HEK293T (cell line): ENCODE data around the gene PAQR7.
A peak's percentile ranks its signal among the peaks of the same experiment; 100 is the strongest.
"Not testable (repeated sequence)": the region's sequence is repeated elsewhere in the genome, so short reads cannot be mapped to it uniquely, and the experiment has no call there.

ENCODE experiments used
- CTCF ChIA-PET: fragments of 350-600 bp; formaldehyde crosslinking; extraction: SDS; loops from one replicate; lab custom pipeline; 2021; ENCODE audit warnings: antibody characterized with exemption, inconsistent platforms; lab: Yijun Ruan, JAX
- POLR2A ChIA-PET: fragments of 350-600 bp; formaldehyde crosslinking; extraction: SDS; loops from one replicate; lab custom pipeline; 2020; ENCODE audit warnings: antibody characterized with exemption, inconsistent platforms; lab: Yijun Ruan, JAX
- DNase-seq: peaks from one replicate; pipeline ENCODE4 v3.0.0; 2012; ENCODE audit warnings: mixed read lengths; ENCODE audit errors: extremely low spot score
- ARNT ChIP-seq: fragments of 450-650 bp; IDR thresholded peaks from 2 replicates; pipeline ENCODE4 v1.6.1; 2017; ENCODE audit warnings: mild to moderate bottlenecking
- BHLHE40 ChIP-seq: fragments of 450-650 bp; IDR thresholded peaks from 2 replicates; pipeline ENCODE4 v1.6.1; 2016; ENCODE audit warnings: mild to moderate bottlenecking, moderate library complexity, borderline replicate concordance
- CTBP1 ChIP-seq: fragments of 450-650 bp; IDR thresholded peaks from 2 replicates; pipeline ENCODE4 v1.6.1; 2016; ENCODE audit warnings: borderline replicate concordance
- ELF4 ChIP-seq: fragments of 450-650 bp; IDR thresholded peaks from 2 replicates; pipeline ENCODE4 v1.6.1; 2017; ENCODE audit warnings: antibody characterized with exemption
- FOXA1 ChIP-seq: fragments of 450-650 bp; IDR thresholded peaks from 2 replicates; pipeline ENCODE4 v1.6.1; 2016; ENCODE audit warnings: mild to moderate bottlenecking
- FOXK2 ChIP-seq: fragments of 450-650 bp; IDR thresholded peaks from 2 replicates; pipeline ENCODE4 v1.6.1; 2016; ENCODE audit warnings: mild to moderate bottlenecking
- FOXM1 ChIP-seq: fragments of 450-650 bp; IDR thresholded peaks from 2 replicates; pipeline ENCODE4 v1.6.1; 2017; ENCODE audit warnings: mild to moderate bottlenecking, borderline replicate concordance
- HDGF ChIP-seq: fragments of 450-650 bp; IDR thresholded peaks from 2 replicates; pipeline ENCODE4 v1.6.1; 2017; ENCODE audit warnings: antibody characterized with exemption, borderline replicate concordance
- L3MBTL2 ChIP-seq: fragments of 450-650 bp; conservative IDR thresholded peaks from 2 replicates; pipeline ENCODE4 v1.6.1; 2016; ENCODE audit warnings: mild to moderate bottlenecking
- LEF1 ChIP-seq: fragments of 450-650 bp; IDR thresholded peaks from 2 replicates; pipeline ENCODE4 v1.6.1; 2017; ENCODE audit warnings: mild to moderate bottlenecking, borderline replicate concordance
- NFRKB ChIP-seq: fragments of 450-650 bp; IDR thresholded peaks from 2 replicates; pipeline ENCODE4 v1.6.1; 2016; ENCODE audit warnings: mild to moderate bottlenecking, moderate library complexity
- PKNOX1 ChIP-seq: fragments of 450-650 bp; IDR thresholded peaks from 2 replicates; pipeline ENCODE4 v1.6.1; 2016
- SP1 ChIP-seq: fragments of 450-650 bp; IDR thresholded peaks from 2 replicates; pipeline ENCODE4 v1.6.1; 2017
- SUZ12 ChIP-seq: fragments of 450-650 bp; IDR thresholded peaks from 2 replicates; pipeline ENCODE4 v1.6.1; 2016; ENCODE audit warnings: mild to moderate bottlenecking
- TARDBP ChIP-seq: fragments of 450-650 bp; IDR thresholded peaks from 2 replicates; pipeline ENCODE4 v1.6.1; 2016
- ZNF384 ChIP-seq: fragments of 450-650 bp; IDR thresholded peaks from 2 replicates; pipeline ENCODE4 v1.6.1; 2016

Gene PAQR7

DNA sequence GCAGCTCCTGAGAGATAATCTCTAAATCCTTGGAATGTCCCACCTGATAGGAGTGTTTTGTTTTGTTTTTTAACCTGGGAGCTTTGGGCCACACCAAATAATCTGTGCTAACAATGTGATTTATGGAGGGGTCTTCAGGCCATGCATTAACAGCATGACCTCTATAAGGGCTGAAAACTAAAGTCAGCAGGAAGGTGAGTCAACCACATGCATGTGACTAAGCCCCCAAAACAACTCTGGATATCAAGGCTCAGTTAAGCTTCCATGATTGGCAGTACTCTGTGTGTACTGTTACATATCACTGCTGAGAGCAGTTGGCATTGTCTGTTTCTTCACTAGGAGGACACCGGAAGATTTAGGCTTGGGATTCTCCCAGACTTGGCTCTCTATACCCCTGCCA is 27.0 kb downstream of the PAQR7 start:
- DNase-seq: no peak
- TF ChIP-seq PKNOX1 (peak; percentile 8; the same call in 1 of the 2 replicates), ARNT (no peak)
- CTCF ChIA-PET: interaction anchor here (0.6 to 0.7 kb wide), 3 partner anchors 40 to 1537 kb away, joined by 4 to 10 read pairs (median 4); no protein-coding TSS in a partner anchor
- POLR2A ChIA-PET: interaction anchor here (2.0 kb wide), 1 partner anchor 10 kb away, joined by 5 read pairs; no protein-coding TSS in a partner anchor

GRCh38 chr1:25847929-25848328 is 27.6 kb downstream of the PAQR7 start:
- TF ChIP-seq NFRKB: no peak
- TF ChIP-seq FOXM1: no peak
- TF ChIP-seq SP1: no peak
- no peak for TF ChIP-seq ARNT
- no peak for TF ChIP-seq ELF4
- TF ChIP-seq HDGF: no peak
- TF ChIP-seq FOXK2: no peak
- no peak for TF ChIP-seq L3MBTL2
- no peak for TF ChIP-seq PKNOX1
- TF ChIP-seq BHLHE40: no peak
- no peak for TF ChIP-seq TARDBP
- TF ChIP-seq ZNF384: no peak
- POLR2A ChIA-PET: interaction anchor here (2.0 kb wide), 1 partner anchor 10 kb away, joined by 5 read pairs; no protein-coding TSS in a partner anchor
- no peak for DNase-seq
- CTCF ChIA-PET: interaction anchor here (0.7 kb wide), 1 partner anchor 363 kb away, joined by 10 read pairs; no protein-coding TSS in a partner anchor

- ChIA-PET POLR2A (interaction anchor here (0.7 kb wide), 1 partner anchor 17 kb away, joined by 4 read pairs; no protein-coding TSS in a partner anchor), CTCF (interaction anchor here (0.6 to 1.0 kb wide), 3 partner anchors 49 to 164 kb away, joined by 3 to 5 read pairs (median 4); no protein-coding TSS in a partner anchor)
- TF ChIP-seq CTBP1 (no peak), ARNT (no peak), L3MBTL2 (no peak), TARDBP (no peak), ZNF384 (no peak), HDGF (no peak)
- DNase-seq: no peak
Observed at GRCh38 chr1:25845664-25846063, 29.8 kb downstream of the PAQR7 start.

DNA sequence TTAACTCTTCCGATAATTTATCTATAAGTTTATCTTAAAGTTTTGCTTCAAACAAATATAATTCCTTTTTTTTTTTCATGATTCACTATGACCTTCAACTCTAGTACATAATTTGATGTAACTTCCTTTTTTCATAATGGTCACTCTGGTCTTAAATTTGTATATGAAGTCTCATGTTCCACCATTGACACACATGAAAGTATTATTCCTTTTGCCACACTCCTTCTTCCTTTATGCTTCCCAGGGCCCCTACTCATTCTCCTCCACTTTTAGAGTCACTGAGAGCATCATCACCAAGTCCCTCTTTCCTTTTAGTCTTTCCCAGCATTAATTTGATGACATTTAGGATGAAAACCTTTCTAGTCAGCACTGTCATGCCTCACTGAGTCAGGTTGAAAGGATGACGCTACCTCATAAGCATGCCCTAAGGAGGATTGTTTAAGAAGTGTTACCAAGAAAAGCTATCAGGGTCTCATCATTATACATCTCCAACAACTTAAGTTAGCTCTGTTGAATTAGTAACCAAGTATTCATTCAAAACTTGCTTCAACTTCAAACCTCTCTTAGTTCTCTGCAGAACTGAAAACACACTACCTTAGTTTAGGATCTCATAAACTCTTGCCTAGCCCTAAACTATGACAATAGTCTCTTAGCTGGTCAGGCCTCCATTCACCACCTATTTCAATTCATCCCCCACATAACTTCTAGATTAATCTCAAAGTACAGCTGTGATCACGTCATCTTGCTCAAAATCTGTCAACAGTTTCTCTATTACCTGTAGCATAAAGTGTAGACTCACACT is 30.8 kb downstream of the PAQR7 start:
- ChIA-PET CTCF (interaction anchor here (0.6 to 1.0 kb wide), 4 partner anchors 50 to 1419 kb away, joined by 3 to 5 read pairs (median 4); no protein-coding TSS in a partner anchor), POLR2A (interaction anchor here (0.7 kb wide), 1 partner anchor 16 kb away, joined by 4 read pairs; no protein-coding TSS in a partner anchor)
- no peak for DNase-seq
- TF ChIP-seq TARDBP (no peak), L3MBTL2 (no peak), CTBP1 (no peak), SUZ12 (no peak), FOXM1 (no peak), ARNT (no peak), ZNF384 (no peak)

DNA sequence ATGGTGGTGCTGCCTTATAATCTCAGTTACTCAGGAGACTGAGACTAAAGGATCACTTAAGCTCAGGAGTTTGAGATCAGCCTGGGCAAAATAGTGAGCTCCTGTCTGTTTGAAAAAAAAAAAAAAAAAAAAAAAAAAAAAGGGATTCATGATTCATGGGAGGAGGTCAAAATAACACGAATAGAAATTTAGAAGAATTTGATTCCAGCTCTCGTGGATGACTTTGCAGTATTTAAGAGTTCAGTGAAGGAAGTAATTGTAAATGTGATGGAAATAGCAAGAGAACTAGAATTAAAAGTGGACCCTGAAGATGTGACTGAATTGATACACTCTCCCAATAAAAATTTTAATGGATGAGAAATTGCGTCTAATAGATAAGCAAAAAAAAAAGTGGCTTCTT is 32.0 kb downstream of the PAQR7 start:
- POLR2A ChIA-PET: no interaction called here
- CTCF ChIA-PET: no interaction called here
- DNase-seq: no peak
- no peak for TF ChIP-seq HDGF
- no peak for TF ChIP-seq NFRKB
- no peak for TF ChIP-seq ELF4
- no peak for TF ChIP-seq SP1
- no peak for TF ChIP-seq PKNOX1
- no peak for TF ChIP-seq BHLHE40
- TF ChIP-seq TARDBP: no peak
- TF ChIP-seq FOXM1: no peak
- TF ChIP-seq ZNF384: no peak
- no peak for TF ChIP-seq CTBP1
- no peak for TF ChIP-seq FOXA1
- TF ChIP-seq FOXK2: no peak
- no peak for TF ChIP-seq SUZ12
- no peak for TF ChIP-seq L3MBTL2
- no peak for TF ChIP-seq LEF1
- no peak for TF ChIP-seq ARNT

DNA sequence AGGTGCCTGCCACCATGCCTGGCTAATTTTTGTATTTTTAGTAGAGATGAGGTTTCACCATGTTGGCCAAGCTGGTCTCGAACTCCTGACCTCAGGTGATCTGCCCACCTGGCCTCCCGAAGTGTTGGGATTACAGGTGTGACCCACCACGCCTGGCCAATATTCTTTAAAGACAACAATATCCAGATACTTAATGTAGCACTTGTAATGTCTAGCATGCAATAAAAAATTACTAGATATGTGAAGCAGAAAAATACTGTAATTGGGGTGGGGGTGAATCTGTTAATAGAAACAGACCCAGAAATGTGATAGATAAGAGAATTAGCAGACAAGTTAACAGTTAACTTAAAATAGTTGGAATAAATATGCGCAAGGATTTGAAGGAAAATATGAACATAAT is 35.7 kb downstream of the PAQR7 start:
- CTCF ChIA-PET: interaction anchor here (1.7 kb wide), 1 partner anchor 56 kb away, joined by 7 read pairs; no protein-coding TSS in a partner anchor
- POLR2A ChIA-PET, DNase-seq: not testable (repeated sequence)
